NCI-H146 (cell line): ENCODE measurements around the gene SLC39A7.
"Not testable (repeated sequence)": the region's sequence is repeated elsewhere in the genome, so short reads cannot be mapped to it uniquely, and the experiment has no call there.

Source experiments
- DNase-seq: peaks from one replicate; lab custom pipeline; 2025; lab: John Stamatoyannopoulos, UW

The SLC39A7 gene

DNA sequence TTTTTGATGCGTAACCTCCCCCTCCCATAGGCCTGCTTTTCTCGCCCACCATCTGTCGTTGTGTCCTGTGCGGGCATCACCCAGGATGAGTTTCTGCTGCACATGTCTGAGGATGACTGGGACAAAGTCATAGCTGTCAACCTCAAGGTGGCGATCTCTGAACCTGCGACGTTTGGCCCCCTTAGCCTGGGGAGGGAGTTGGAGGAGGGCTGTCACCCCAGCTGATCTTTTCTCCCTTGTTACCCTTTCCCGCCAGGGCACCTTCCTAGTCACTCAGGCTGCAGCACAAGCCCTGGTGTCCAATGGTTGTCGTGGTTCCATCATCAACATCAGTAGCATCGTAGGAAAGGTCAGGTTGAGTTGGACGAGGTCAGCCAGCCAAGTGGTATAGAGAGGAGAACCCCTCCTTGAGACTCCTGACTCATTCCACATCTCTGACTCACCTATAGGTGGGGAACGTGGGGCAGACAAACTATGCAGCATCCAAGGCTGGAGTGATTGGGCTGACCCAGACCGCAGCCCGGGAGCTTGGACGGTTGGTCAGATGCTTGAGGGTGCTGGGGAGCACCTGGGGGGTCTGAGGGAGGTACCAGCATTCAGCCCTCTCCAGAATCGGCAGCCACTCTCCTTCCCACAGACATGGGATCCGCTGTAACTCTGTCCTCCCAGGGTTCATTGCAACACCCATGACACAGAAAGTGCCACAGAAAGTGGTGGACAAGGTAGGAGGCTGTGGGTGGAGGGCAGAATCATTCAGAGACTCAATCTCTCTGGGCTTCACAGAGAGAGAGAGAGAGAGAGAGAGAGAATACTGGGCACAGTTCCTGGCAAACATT lies 4.7 kb downstream of the SLC39A7 start:
- DNase-seq = no peak

GRCh38 chr6:33206027-33206863 lies 5.6 kb downstream of the SLC39A7 start:
- no peak for DNase-seq

- no peak for DNase-seq
These were observed 6.3 kb downstream of the SLC39A7 start for GRCh38 chr6:33206864-33207551.

DNA sequence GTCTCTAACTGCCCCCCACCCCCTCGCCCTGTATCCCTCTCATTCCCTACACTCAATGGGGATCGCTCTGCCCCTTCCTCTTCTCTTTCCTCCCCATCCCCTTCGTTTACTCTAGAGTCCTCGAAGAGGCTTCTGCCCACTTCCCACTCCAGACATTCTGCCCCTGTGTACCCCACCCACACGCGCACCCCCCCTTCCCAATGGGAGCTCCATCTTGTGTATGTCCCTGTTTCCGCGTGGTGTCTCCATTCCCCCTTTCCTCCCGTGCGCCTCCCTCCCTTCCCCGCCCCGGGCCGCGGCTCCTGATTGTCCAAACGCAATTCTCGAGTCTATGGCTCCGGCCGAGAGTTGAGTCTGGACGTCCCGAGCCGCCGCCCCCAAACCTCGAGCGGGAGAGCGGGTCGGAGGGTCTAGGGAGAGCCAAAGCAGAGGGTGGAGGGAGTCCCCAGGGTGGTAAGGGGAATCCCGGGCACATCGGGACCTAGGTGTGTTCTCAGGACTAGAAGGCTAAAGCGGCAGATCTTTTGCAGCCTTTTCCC lies 7.0 kb downstream of the SLC39A7 start:
- DNase-seq = peak; percentile 28

GRCh38 chr6:33208091-33208967 lies 7.7 kb downstream of the SLC39A7 start, which contains the start of gene RING1:
TSS of gene RING1 (plus strand) at chr6:33208500. CDS start at chr6:33208823, 323 bp downstream.
- DNase-seq = peak; percentile 73

DNA sequence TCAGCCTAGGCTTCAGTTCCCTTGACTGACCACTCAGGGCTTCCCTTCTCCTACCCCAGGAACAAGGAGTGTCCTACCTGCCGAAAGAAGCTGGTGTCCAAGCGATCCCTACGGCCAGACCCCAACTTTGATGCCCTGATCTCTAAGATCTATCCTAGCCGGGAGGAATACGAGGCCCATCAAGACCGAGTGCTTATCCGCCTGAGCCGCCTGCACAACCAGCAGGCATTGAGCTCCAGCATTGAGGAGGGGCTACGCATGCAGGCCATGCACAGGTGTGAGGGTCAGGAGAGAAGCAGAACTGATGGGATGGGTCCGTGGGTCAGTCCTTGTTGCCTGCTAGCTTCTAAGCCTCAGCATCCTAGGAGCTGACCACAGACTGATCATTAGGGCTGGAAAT lies 9.2 kb downstream of the SLC39A7 start:
- no peak for DNase-seq

DNA sequence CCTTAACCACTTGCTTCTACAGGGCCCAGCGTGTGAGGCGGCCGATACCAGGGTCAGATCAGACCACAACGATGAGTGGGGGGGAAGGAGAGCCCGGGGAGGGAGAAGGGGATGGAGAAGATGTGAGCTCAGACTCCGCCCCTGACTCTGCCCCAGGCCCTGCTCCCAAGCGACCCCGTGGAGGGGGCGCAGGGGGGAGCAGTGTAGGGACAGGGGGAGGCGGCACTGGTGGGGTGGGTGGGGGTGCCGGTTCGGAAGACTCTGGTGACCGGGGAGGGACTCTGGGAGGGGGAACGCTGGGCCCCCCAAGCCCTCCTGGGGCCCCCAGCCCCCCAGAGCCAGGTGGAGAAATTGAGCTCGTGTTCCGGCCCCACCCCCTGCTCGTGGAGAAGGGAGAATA lies 10.5 kb downstream of the SLC39A7 start:
- no peak for DNase-seq

GRCh38 chr6:33211666-33212422 lies 11.2 kb downstream of the SLC39A7 start:
- no peak for DNase-seq

DNA sequence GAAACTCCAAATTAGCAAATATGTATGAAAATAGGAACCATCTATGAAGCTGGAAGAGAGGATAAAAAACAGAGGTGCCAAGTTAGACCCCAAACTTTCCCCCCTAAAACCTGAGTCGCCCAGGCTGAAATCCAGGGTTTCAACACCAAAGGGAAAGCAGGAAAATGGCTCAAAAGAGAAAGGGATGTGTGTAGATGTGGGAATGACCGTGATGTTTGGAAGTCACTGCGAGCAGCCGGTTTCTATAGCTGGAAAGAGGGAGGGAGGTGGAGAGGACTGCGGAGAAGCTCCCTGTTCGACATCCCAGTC lies 12.1 kb downstream of the SLC39A7 start:
- no peak for DNase-seq

GRCh38 chr6:33213166-33213988 lies 12.7 kb downstream of the SLC39A7 start:
- DNase-seq = peak; percentile 36

DNA sequence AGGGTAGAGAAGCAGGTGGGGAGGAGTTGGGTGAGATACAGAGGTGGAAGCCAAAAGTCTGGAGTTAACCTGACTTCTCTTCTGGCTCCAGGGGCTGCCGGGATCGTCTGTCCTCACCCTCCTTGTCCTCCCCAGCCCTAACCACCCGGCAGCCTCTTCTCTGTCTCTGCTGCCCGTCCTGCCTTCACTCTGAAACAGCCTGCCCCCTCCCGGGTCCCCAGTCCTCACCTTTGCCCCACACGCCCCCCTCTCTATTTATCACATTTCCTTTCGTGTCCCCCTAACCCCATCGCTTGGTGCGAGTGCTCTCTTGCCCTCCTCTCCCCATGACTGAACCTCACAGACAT lies 13.3 kb downstream of the SLC39A7 start:
- no peak for DNase-seq

DNA sequence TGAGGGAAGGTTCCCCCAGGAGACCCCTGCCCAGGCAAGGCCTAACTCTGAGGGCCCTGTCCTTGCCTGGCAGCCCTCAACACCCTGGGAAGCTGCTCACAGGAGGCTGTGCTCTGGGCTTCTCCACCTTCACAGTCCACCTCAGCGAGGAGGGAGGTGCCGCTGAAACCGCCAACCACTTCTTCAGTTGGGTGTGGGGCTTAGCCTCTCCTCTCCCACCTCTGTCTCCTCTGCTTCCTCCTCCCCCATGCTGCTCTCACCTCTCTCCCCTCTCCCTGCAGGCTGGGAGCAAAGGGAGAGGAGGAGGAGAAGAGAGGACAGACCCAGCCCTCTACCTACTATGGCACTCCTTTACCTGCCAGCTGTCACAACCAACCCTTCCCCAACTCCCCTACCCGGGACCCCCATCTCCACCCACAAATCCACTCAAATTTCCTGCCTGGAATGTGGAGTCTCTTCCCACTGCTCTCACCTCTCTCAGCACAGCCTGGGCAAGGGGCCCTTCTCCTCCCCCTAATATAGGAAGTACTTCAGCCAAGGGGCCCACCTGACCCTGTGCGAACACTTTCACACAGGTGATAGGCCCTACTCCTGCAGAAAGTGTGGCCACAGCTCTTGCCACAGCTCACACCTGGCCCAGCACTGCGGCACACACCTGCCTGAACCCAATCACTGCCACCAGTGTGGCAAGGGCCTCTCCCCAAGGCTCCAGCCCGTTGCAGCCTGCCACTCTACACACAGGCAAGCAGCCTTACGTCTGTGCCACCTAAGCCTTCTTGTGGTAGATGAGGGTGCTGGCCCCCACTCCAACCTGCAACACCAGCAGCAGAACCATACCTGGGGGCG lies 14.8 kb downstream of the SLC39A7 start:
- no peak for DNase-seq

- DNase-seq = no peak
These were observed 15.5 kb downstream of the SLC39A7 start for GRCh38 chr6:33216117-33216649.

GRCh38 chr6:33217246-33217645 lies 16.6 kb downstream of the SLC39A7 start:
- no peak for DNase-seq

DNA sequence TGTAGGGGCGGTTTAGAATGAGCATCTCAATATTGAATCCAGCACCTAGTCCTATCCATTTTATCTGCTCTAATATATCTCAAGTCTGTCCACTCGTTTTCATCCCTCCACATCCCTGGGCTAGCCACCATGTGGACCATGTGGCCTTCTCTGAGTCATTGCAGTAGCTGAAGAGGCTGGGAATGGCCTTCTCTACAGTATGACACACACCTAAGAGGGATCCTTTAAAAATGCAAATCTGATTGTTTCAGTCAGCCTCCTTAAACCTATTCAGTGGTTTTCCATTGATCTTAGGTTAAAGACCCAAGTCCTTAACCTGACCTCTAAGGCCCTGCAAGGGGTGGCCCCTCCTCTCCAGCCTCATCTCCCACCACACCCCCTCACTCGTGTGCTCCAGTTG lies 17.0 kb downstream of the SLC39A7 start:
- no peak for DNase-seq

DNA sequence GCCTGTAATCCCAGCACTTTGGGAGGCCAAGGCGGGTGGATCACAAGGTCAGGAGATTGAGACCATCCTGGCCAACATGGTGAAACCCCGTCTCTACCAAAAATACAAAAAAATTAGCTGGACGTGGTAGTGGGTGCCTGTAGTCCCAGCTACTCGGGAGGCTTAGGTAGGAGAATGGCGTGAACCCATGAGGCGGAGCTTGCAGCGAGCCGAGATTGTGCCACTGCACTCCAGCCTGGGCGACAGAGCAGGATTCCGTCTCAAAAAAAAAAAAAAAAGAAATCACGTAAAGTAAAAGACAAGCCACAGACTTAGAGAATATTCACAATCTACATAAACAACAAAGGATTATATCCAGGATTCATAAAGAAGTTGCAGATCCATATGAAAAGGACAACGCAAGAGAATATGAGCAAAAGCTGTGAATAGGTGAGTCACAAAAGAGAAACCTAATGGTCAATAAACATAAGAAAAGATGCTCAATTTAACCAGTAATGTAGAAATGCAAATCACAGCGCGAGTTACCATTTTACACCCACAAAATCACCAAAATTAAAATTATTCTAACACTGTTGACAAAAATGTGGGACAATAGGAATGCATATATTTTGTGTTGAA lies 25.9 kb downstream of the SLC39A7 start:
- DNase-seq = not testable (repeated sequence)

GRCh38 chr6:33235221-33235634 lies 34.6 kb downstream of the SLC39A7 start:
- DNase-seq = no peak

DNA sequence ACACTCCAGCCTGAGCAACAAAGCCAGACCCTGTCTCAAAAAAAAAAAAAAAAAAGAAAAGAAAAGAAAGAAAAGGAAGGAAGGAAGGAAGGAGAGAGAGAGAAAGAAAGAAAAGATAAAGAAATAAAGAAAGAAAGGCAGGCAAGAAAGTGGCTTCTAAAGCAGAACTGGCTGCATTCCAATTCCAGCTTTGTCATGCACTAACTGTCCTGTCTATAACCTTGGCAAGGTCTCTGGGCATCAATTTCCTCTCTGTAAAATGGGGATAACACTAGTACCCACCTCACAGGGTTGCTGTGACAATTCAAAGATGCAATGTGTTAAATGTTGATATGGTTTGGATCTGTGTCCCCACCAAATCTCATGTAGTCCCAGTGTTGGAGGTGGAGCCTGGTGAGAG lies 35.7 kb downstream of the SLC39A7 start:
- no peak for DNase-seq
